ENCODE results near the gene CASP2.

DNA sequence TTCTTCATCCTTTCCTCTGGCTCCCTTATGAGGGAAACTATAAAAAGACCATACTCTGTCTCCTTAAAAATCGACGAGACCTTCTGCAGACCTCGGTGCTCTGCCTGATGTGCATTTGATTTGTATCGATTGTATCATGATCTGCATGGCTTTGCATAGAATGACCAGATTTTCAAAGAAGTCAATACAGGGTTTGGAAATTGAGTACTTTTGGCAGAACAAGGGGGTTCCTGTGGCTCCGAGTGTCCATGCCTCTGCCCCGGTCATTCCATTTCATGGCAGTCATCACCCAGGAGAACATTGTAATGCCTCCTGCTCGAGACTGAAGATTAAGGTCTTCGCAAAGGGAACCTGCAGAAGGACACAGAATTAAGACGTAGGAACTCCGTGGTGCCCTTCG lies 685 bp downstream of the CASP2 start:
- TF ChIP-seq, protein P1, sequence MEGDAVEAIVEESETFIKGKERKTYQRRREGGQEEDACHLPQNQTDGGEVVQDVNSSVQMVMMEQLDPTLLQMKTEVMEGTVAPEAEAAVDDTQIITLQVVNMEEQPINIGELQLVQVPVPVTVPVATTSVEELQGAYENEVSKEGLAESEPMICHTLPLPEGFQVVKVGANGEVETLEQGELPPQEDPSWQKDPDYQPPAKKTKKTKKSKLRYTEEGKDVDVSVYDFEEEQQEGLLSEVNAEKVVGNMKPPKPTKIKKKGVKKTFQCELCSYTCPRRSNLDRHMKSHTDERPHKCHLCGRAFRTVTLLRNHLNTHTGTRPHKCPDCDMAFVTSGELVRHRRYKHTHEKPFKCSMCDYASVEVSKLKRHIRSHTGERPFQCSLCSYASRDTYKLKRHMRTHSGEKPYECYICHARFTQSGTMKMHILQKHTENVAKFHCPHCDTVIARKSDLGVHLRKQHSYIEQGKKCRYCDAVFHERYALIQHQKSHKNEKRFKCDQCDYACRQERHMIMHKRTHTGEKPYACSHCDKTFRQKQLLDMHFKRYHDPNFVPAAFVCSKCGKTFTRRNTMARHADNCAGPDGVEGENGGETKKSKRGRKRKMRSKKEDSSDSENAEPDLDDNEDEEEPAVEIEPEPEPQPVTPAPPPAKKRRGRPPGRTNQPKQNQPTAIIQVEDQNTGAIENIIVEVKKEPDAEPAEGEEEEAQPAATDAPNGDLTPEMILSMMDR (IDR thresholded peaks at IDR 0.05), result no peak
- TF ChIP-seq POLR2AphosphoS5 (IDR thresholded peaks at IDR 0.05) (no peak), POLR2A (IDR thresholded peaks at IDR 0.05) (no peak)
